GM12878 (cell line): ENCODE results near the gene AGTPBP1. TPM values are rescaled to one million over a fixed set of nuclear protein-coding genes. Genes with fewer than 3 reads are reported as not detected.

Experiments
- ATAC-seq: fragments of 200-7000 bp; cut with Tn5 transposase; 3 replicates; pipeline ENCODE4 v1.9.1; 2020; ENCODE audit warnings: mild to moderate bottlenecking, moderate library complexity
- BruUV-seq: library from RNA; stranded (reverse); fragments of 400-500 nt; replicated peaks from 2 replicates; lab custom pipeline; 2021; lab: Mats Ljungman, UMichigan
- CTCF ChIA-PET: fragments of 300-600 bp; sonication (Branson Sonifier 250); formaldehyde crosslinking; extraction: SDS; loops from one replicate; lab custom pipeline; 2021; ENCODE audit warnings: inconsistent platforms; lab: Yijun Ruan, JAX
- POLR2A ChIA-PET: fragments of 350-600 bp; formaldehyde crosslinking; extraction: SDS; loops from one replicate; lab custom pipeline; 2021; ENCODE audit warnings: inconsistent platforms; lab: Charles Lee
- RAD21 ChIA-PET: fragments of 300-600 bp; sonication (Branson Sonifier 250); formaldehyde crosslinking; loops from one replicate; lab custom pipeline; 2023; ENCODE audit warnings: antibody characterized with exemption; ENCODE audit not compliant: unreplicated experiment; lab: Charles Lee
- SMC1A ChIA-PET: fragments of 300-600 bp; sonication (Branson Sonifier 250); formaldehyde crosslinking; loops from one replicate; lab custom pipeline; 2023; ENCODE audit not compliant: unreplicated experiment, uncharacterized antibody; lab: Charles Lee
- DNase-seq: peaks from one replicate; pipeline ENCODE4 v3.0.0-alpha.2; 2011; ENCODE audit warnings: low read depth, low spot score
- FAIRE-seq: peaks from 3 replicates; lab custom pipeline; 2011; peaks lifted over from hg19 to GRCh38; lab: Jason Lieb, UNC
- H2AFZ ChIP-seq: 2 replicates; pipeline ENCODE4 v1.6.0; 2011; ENCODE audit warnings: low read depth, low read length, control low read depth; ENCODE audit not compliant: control insufficient read depth
- H3K27ac ChIP-seq: 2 replicates; pipeline ENCODE4 v1.5.1; 2011; ENCODE audit warnings: control low read depth; ENCODE audit not compliant: control insufficient read depth, insufficient read depth
- H3K27me3 ChIP-seq, 2 experiments: replicated peaks in 1 of 2; 2 replicates each; pipeline versions ENCODE4 v1.6.0 to v1.6.1; 2011; ENCODE audit warnings: low read length in 1 of 2; ENCODE audit not compliant: control insufficient read depth in 2 of 2, insufficient read depth in 2 of 2
- H3K36me3 ChIP-seq, 2 experiments: 2 replicates each; pipeline ENCODE4 v1.5.1; 2011; ENCODE audit warnings: low read length in 1 of 2; ENCODE audit not compliant: control insufficient read depth in 2 of 2, insufficient read depth in 2 of 2
- H3K4me1 ChIP-seq: 2 replicates; pipeline ENCODE4 v1.6.1; 2011; ENCODE audit warnings: mild to moderate bottlenecking, low read length, moderate library complexity, mixed read lengths; ENCODE audit not compliant: control insufficient read depth, insufficient read depth
- H3K4me2 ChIP-seq: 2 replicates; pipeline ENCODE4 v1.6.0; 2011; ENCODE audit warnings: control low read depth; ENCODE audit not compliant: control insufficient read depth, insufficient read depth
- H3K4me3 ChIP-seq: fragments of 200-600 bp; sonication (generic); 2 replicates; pipeline ENCODE4 v1.5.1; 2016
- H3K79me2 ChIP-seq: 2 replicates; pipeline ENCODE4 v1.6.0; 2011; ENCODE audit warnings: low read length; ENCODE audit not compliant: control insufficient read depth, insufficient read depth
- H3K9ac ChIP-seq: 2 replicates; pipeline ENCODE4 v1.8.0; 2011; ENCODE audit warnings: low read length, control low read depth, mixed read lengths; ENCODE audit not compliant: control insufficient read depth, insufficient read depth
- H3K9me3 ChIP-seq: replicated peaks from 3 replicates; pipeline ENCODE4 v1.5.1; 2011; ENCODE audit warnings: mild to moderate bottlenecking, low read length; ENCODE audit not compliant: control insufficient read depth, insufficient read depth
- H4K20me1 ChIP-seq: 2 replicates; pipeline ENCODE4 v1.6.0; 2011; ENCODE audit not compliant: control insufficient read depth, insufficient read depth
- BCL11A ChIP-seq: IDR thresholded peaks from 2 replicates; pipeline ENCODE4 v1.6.1; 2011; ENCODE audit warnings: low read depth, low read length
- CHD2 ChIP-seq: IDR thresholded peaks from 2 replicates; pipeline ENCODE4 v1.6.1; 2011; ENCODE audit warnings: low read depth, low read length, improper control_type of control experiment, borderline replicate concordance
- IKZF1 ChIP-seq: fragments of 450-650 bp; conservative IDR thresholded peaks from 2 replicates; pipeline ENCODE4 v1.6.1; 2017; ENCODE audit warnings: antibody characterized with exemption, mild to moderate bottlenecking
- MTA3 ChIP-seq: IDR thresholded peaks from 2 replicates; pipeline ENCODE4 v1.6.1; 2012; ENCODE audit warnings: low read length, inconsistent platforms, borderline replicate concordance
- NFXL1 ChIP-seq: fragments of 450-650 bp; IDR thresholded peaks from 2 replicates; pipeline ENCODE4 v1.6.1; 2017; ENCODE audit warnings: antibody characterized with exemption, mild to moderate bottlenecking, borderline replicate concordance
- NR2C2 ChIP-seq: IDR thresholded peaks from 2 replicates; pipeline ENCODE4 v1.6.1; 2011; ENCODE audit warnings: borderline replicate concordance, low read depth; ENCODE audit not compliant: control insufficient read depth, insufficient read length
- POLR2A ChIP-seq: IDR thresholded peaks from 2 replicates; pipeline ENCODE4 v1.6.1; 2011; ENCODE audit warnings: low read depth, mild to moderate bottlenecking, low read length
- POLR2AphosphoS5 ChIP-seq: IDR thresholded peaks from 2 replicates; pipeline ENCODE4 v1.6.1; 2011; ENCODE audit warnings: mild to moderate bottlenecking, low read length, inconsistent platforms
- POU2F2 ChIP-seq: IDR thresholded peaks from 3 replicates; pipeline ENCODE4 v1.6.1; 2011; ENCODE audit warnings: low read depth, mild to moderate bottlenecking, low read length, borderline replicate concordance
- TCF12 ChIP-seq: IDR thresholded peaks from 2 replicates; pipeline ENCODE4 v1.6.1; 2011; ENCODE audit warnings: low read depth, mild to moderate bottlenecking, low read length
- TCF3 ChIP-seq: IDR thresholded peaks from 2 replicates; pipeline ENCODE4 v1.6.1; 2012; ENCODE audit warnings: low read depth, mild to moderate bottlenecking, low read length, borderline replicate concordance; ENCODE audit not compliant: insufficient read depth
- WRNIP1 ChIP-seq: IDR thresholded peaks from 2 replicates; pipeline ENCODE4 v1.6.1; 2011; ENCODE audit warnings: low read depth, low read length, improper control_type of control experiment, borderline replicate concordance
- ZNF274 ChIP-seq: IDR thresholded peaks from one replicate; pipeline ENCODE4 v1.8.0; 2011; ENCODE audit not compliant: insufficient read length, insufficient read depth
- WGBS: methylation state at CpG from one replicate; pipeline ENCODE4 v1.1.6; 2016; ENCODE audit warnings: low lambda C conversion rate; ENCODE audit not compliant: insufficient replicate concordance, insufficient coverage; ENCODE audit errors: missing lambda C conversion rate; 5-methylcytosine and 5-hydroxymethylcytosine counted together
- in situ Hi-C: fragments of 300-500 bp; cut with MboI; formaldehyde crosslinking; loops from 9 replicates; pipeline ENCODE4 v1.14.3; 2018; ENCODE audit warnings: mixed read lengths
- intact Hi-C: fragments of 100-400 bp; cut with micrococcal nuclease; formaldehyde crosslinking; loops from one replicate; pipeline ENCODE4 v1.14.2; 2022; ENCODE audit not compliant: unreplicated experiment
- polyA plus RNA-seq, 11 experiments: library from polyadenylated mRNA; depleted of rRNA in 4 of 11; unstranded in 6 of 11; stranded (reverse) in 5 of 11; fragments of >200 nt; fragmentation: Nextera tagmentation in 4 of 11; fragmentation: Illumina TruSeq in 1 of 11; extraction: Ambion mirVana in 4 of 11; extraction: Trizol in 1 of 11; gene quantifications; 1 replicate in 1 of 11; 2 replicates in 10 of 11; pipeline versions ENCODE4 v1.2.1 to v1.2.3, GENCODE V29; 2011 to 2016; ENCODE audit warnings: inconsistent platforms in 2 of 11, missing spikeins in 2 of 11, low read depth in 1 of 11
- total RNA-seq, 4 experiments: library from RNA; depleted of rRNA in 3 of 4; stranded (reverse); fragments of >200 nt in 3 of 4; fragmentation: Illumina TruSeq in 1 of 4; extraction: Trizol in 1 of 4; gene quantifications; 2 replicates each; pipeline versions ENCODE4 v1.2.1 to v1.2.3, GENCODE V29; 2013 to 2021
- TF ChIP-seq, protein P1 (sequence below): IDR thresholded peaks from 2 replicates; pipeline ENCODE4 v1.6.1; 2012; ENCODE audit warnings: mild to moderate bottlenecking, low read depth, low read length
- TF ChIP-seq, protein P2 (sequence below): IDR thresholded peaks from 2 replicates; pipeline ENCODE4 v1.6.1; 2012; ENCODE audit warnings: low read depth, low read length, improper control_type of control experiment
- TF ChIP-seq, protein P3 (sequence below): fragments of 150-350 bp; IDR thresholded peaks from 2 replicates; pipeline ENCODE4 v1.6.1; 2016; ENCODE audit warnings: low read depth, low read length

AGTPBP1 gene
- total and polyA plus RNA-seq, 10 of the 15 experiments (the other 5 are each of a cell fraction or from before 2014, with no cell fraction given) = 6.1 to 35.2 (median 20.0) TPM

DNA sequence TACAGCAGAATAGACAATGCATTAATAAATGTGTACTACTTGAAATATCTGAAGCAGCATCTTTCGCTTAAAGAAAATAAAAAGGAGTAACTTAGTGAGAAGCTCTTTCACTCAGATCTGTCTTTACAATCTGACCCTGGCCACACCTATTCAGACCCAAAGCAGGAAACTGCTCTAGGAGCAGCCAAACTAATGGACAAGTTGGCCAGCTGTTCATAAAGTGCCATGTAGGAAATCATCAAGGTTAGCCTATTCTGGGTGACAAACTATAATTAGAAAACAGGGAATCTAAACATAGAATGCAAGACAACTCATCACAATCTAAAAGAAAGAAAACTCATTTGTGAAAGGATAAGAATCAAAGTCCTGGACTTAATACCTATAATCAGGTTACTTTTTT lies 101.3 kb downstream of the AGTPBP1 start (continued):
- TF ChIP-seq, protein P1, sequence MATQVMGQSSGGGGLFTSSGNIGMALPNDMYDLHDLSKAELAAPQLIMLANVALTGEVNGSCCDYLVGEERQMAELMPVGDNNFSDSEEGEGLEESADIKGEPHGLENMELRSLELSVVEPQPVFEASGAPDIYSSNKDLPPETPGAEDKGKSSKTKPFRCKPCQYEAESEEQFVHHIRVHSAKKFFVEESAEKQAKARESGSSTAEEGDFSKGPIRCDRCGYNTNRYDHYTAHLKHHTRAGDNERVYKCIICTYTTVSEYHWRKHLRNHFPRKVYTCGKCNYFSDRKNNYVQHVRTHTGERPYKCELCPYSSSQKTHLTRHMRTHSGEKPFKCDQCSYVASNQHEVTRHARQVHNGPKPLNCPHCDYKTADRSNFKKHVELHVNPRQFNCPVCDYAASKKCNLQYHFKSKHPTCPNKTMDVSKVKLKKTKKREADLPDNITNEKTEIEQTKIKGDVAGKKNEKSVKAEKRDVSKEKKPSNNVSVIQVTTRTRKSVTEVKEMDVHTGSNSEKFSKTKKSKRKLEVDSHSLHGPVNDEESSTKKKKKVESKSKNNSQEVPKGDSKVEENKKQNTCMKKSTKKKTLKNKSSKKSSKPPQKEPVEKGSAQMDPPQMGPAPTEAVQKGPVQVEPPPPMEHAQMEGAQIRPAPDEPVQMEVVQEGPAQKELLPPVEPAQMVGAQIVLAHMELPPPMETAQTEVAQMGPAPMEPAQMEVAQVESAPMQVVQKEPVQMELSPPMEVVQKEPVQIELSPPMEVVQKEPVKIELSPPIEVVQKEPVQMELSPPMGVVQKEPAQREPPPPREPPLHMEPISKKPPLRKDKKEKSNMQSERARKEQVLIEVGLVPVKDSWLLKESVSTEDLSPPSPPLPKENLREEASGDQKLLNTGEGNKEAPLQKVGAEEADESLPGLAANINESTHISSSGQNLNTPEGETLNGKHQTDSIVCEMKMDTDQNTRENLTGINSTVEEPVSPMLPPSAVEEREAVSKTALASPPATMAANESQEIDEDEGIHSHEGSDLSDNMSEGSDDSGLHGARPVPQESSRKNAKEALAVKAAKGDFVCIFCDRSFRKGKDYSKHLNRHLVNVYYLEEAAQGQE = no peak

DNA sequence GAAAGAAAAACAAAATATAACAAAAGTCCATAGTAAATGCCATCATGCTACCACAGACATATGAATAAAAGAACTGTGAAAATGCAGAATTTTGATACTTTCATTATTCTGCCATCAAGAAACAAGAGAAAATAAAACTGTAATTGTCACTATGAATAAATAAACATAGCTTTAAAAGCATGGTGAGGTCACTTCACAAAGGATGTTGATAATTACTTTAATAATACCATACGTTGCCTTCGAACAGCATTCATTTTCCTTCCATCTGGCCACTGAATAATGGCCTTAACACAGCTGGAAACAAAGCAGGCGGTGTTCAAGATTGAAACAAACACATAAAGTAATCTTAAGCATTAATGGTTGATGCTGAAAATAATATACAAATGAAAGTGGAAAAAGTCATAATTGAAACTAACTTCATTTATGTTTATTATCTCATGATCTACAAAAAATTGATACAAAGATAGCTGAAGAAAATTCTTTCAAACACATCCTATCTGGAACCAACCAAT lies 102.0 kb downstream of the AGTPBP1 start:
- SMC1A ChIA-PET = no interaction called here
- no peaks in the 10 kb centered on the region for H4K20me1 ChIP-seq
- TF ChIP-seq WRNIP1 (no peak), POLR2AphosphoS5 (no peak), BCL11A (no peak), ZNF274 (no peak), NFXL1 (no peak), POLR2A (no peak), POU2F2 (no peak), CHD2 (no peak), IKZF1 (no peak), TCF3 (no peak), TCF12 (no peak), MTA3 (no peak), NR2C2 (no peak)
- TF ChIP-seq, protein P2, sequence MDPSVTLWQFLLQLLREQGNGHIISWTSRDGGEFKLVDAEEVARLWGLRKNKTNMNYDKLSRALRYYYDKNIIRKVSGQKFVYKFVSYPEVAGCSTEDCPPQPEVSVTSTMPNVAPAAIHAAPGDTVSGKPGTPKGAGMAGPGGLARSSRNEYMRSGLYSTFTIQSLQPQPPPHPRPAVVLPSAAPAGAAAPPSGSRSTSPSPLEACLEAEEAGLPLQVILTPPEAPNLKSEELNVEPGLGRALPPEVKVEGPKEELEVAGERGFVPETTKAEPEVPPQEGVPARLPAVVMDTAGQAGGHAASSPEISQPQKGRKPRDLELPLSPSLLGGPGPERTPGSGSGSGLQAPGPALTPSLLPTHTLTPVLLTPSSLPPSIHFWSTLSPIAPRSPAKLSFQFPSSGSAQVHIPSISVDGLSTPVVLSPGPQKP = no peak
- TF ChIP-seq, protein P3, sequence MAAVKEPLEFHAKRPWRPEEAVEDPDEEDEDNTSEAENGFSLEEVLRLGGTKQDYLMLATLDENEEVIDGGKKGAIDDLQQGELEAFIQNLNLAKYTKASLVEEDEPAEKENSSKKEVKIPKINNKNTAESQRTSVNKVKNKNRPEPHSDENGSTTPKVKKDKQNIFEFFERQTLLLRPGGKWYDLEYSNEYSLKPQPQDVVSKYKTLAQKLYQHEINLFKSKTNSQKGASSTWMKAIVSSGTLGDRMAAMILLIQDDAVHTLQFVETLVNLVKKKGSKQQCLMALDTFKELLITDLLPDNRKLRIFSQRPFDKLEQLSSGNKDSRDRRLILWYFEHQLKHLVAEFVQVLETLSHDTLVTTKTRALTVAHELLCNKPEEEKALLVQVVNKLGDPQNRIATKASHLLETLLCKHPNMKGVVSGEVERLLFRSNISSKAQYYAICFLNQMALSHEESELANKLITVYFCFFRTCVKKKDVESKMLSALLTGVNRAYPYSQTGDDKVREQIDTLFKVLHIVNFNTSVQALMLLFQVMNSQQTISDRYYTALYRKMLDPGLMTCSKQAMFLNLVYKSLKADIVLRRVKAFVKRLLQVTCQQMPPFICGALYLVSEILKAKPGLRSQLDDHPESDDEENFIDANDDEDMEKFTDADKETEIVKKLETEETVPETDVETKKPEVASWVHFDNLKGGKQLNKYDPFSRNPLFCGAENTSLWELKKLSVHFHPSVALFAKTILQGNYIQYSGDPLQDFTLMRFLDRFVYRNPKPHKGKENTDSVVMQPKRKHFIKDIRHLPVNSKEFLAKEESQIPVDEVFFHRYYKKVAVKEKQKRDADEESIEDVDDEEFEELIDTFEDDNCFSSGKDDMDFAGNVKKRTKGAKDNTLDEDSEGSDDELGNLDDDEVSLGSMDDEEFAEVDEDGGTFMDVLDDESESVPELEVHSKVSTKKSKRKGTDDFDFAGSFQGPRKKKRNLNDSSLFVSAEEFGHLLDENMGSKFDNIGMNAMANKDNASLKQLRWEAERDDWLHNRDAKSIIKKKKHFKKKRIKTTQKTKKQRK = no peak

More for the DNA sequence above, 102.0 kb downstream of the AGTPBP1 start:
- Histone ChIP-seq H2AFZ (no peak overlapping the region), H3K9ac (no peak overlapping the region), H3K36me3 (no peaks in the 10 kb centered on the region; a peak in 1 of 4 replicates), H3K27me3 (no peaks in the 10 kb centered on the region), H3K4me1 (no peaks in the 10 kb centered on the region), H3K4me2 (no peak overlapping the region), H3K9me3 (no peaks in the 10 kb centered on the region), H3K79me2 (no peaks in the 10 kb centered on the region), H3K4me3 (no peak overlapping the region), H3K27ac (no peak overlapping the region)
- ChIA-PET CTCF (no interaction called here), RAD21 (no interaction called here), POLR2A (no interaction called here)
- no peak for DNase-seq
- intact Hi-C loops (no loop called here), in situ Hi-C loops (no loop called here)
- WGBS = 95% methylated on average over 3 of the region's 3 CpGs
- no peak for FAIRE-seq
- no TSS peak for BruUV-seq
- no peak for ATAC-seq
